ENCODE results near the gene KRT39.

DNA sequence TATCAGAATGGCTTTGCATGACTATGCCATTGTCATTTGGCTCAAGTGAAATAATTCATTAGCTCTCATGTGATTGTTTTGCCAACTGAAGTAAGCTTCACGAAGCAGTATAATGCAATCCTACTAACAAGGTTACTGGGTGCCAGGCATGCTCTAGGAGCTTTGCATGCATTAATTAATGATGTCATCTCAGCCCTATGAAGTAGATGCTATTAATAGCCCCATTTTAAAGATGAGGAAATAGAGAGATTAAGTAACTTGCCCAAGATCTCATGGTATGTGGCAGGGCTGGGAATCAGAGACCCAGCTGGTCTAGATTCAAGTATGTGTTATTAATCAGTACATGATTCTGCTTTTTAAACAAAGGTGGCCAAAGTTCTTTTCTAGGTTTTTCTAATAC is 14.1 kb downstream of the KRT39 start:
- TF ChIP-seq POLR2AphosphoS5 (IDR thresholded peaks at IDR 0.05; ENCODE audit: low read depth), result no peak
- TF ChIP-seq, protein P1, sequence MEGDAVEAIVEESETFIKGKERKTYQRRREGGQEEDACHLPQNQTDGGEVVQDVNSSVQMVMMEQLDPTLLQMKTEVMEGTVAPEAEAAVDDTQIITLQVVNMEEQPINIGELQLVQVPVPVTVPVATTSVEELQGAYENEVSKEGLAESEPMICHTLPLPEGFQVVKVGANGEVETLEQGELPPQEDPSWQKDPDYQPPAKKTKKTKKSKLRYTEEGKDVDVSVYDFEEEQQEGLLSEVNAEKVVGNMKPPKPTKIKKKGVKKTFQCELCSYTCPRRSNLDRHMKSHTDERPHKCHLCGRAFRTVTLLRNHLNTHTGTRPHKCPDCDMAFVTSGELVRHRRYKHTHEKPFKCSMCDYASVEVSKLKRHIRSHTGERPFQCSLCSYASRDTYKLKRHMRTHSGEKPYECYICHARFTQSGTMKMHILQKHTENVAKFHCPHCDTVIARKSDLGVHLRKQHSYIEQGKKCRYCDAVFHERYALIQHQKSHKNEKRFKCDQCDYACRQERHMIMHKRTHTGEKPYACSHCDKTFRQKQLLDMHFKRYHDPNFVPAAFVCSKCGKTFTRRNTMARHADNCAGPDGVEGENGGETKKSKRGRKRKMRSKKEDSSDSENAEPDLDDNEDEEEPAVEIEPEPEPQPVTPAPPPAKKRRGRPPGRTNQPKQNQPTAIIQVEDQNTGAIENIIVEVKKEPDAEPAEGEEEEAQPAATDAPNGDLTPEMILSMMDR (conservative IDR thresholded peaks at IDR 0.05; ENCODE audit: low read depth in 2 of 2), result no peak

Measured in GM23338 (cell line).